ENCODE data around the gene ZNF215.
"Not testable (repeated sequence)": the region's sequence is repeated elsewhere in the genome, so short reads cannot be mapped to it uniquely, and the experiment has no call there.

The ZNF215 gene

DNA sequence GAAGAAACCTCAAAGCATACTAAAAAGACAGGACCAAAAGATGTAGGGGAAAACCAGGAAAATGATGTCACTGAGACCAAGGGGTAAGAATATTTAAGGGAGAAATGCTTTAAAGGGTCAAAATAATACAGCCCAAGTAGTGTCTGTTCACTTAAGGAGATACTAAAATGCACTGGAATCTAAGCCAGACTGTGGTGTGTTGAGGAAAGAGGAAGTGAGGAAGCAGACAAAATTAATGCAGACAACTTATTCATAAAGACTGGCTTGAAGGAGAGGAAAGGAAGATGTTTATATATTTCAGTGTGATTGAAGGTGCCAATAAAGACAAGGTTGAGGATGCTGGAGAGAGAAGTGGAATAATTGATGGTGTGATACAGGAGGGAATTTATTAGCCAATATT lies 15.7 kb downstream of the ZNF215 start:
- DNase-seq (ENCODE audit: low read depth), result no peak

DNA sequence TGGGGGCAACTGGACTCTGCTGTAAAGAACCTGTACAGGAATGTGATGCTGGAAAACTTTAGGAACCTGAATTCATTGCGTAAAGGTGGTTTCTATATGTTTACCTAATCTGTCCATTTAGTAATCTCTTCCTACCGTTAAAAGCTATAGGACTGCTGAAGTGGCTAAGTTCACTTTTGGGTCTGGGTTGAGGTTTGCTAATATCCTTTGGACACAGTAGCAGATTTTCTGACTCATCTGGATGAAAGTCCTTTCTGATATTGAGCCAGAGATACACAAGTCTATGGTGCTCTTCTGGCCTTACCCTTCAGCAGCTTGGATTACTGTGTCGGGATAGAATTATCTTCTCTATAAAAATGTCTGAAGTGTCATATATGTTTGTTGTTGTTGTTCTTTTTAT lies 16.9 kb downstream of the ZNF215 start:
- no peak for DNase-seq (ENCODE audit: low read depth)

DNA sequence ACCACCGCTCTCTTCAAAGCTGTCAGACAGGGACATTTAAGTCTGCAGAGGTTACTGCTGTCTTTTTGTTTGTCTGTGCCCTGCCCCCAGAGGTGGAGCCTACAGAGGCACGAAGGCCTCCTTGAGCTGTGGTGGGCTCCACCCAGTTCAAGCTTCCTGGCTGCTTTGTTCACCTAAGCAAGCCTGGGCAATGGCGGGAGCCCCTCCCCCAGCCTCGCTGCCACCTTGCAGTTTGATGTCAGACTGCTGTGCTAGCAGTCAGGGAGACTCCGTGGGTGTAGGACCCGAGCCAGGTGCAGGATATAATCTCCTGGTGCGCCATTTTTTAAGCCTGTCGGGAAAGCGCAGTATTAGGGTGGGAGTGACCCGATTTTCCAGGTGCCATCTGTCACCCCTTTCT lies 28.0 kb downstream of the ZNF215 start:
- not testable (repeated sequence) for DNase-seq (ENCODE audit: low read depth)

DNA sequence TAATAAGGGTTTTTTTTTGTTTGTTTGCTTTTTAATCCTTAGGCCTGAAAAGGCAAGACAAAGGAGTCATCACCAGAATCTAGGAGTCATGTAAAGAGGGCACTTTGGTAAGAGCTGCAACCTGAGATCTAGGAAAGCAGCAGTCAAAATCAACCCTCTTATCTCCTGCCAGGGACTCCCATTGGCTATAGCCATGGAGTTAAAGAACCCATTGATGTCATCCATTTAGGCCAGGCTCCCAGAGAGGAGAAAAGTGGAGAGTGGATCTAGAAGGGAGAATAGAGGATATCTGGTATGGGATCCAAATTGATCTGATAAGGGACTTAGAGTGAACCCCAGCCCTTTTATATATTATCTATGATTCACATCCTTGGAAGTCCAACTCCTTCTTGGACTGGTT lies 35.9 kb downstream of the ZNF215 start:
- no peak for DNase-seq (ENCODE audit: low read depth)

DNA sequence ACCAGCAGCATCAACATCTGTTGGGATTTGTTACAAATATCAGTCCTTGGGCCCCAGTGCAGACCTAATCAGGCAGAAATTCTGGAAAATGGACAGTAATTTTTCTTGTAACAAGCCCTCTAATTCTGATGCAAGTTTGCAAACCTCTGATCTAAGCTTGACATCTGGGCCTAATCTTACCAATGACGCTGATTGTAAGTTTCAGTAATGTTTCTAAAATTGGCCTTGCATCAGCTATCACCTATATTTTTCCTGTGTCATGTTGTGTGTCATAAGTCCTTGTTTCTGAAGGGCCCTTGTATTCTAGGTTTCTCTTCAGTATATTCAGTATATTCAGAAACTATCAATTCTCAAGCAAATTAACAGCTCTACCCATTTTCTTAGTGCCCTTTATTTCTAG lies 36.4 kb downstream of the ZNF215 start:
- no peak for DNase-seq (ENCODE audit: low read depth)

DNA sequence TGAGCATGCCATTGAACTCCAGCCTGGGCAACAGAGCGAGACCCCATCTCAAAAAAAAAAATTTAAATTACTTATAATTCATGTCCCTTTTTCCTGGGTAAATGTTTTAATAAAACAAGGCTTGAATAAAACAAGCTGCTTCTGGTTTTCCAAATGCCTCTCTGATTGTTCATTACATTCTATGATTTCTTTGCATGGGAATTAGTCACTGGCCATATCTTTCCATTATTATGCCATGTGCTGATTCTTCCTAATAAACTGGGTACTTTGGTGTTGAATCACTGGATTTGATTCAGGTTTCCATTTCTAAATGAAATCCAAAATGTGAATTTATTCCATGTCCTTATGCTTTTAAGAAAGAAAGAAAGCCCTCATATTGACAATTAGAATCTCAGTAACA lies 42.6 kb downstream of the ZNF215 start:
- no peak for DNase-seq (ENCODE audit: low read depth)

DNA sequence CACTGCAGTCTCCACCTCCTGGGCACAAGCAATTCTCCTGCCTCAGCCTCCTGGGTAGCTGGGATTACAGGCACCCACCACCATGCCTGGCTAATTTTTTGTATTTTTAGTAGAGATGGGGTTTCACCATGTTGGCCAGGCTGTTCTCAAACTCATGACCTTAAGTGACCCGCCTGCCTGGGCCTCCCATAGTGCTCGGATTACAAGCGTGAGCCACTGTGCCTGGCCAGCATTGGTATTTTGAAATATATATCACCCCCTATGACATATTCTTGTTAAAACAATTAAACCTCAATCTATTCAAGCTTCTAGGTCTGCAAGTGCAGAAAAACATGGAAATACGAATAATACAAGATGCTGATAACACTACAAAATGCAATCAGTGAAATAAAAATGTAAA lies 43.6 kb downstream of the ZNF215 start:
- not testable (repeated sequence) for DNase-seq (ENCODE audit: low read depth)

DNA sequence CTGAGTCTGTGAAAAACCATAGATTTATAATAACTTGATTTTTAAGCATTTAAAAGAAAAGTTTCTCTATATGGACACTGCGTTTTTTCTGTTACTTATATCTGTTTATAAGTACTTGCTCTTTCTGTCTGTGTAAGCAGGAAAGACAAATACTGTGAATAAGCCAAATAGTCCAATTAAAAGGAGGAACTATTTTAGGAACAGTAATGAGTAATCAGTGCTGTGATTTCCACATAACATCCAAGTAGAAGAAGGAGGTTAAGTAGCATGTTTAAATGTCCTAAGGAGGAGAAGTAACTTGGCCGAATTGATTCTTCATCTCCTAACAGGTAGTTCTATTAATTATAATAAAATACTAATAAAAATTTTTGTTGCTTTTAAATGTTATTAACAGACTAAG lies 53.1 kb downstream of the ZNF215 start:
- no peak for DNase-seq (ENCODE audit: low read depth)

DNA sequence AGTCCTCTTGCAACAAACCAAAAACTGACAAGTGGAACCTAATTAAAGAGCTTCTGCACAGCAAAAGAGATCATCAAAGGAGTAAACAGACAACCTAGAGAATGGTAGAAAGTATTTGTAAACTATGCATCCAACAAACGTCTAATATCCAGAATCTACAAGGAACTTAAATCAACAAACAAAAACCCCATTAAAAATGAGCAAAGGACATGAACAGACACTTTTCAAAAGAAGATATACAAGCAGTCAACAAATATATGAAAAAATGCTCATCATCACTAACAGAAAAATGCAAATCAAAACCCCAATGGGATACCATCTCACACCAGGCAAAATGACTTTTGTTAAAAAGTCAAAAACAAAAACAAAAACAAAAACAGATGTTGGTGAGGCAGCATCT lies 60.3 kb downstream of the ZNF215 start:
- DNase-seq (ENCODE audit: low read depth), result no peak

DNA sequence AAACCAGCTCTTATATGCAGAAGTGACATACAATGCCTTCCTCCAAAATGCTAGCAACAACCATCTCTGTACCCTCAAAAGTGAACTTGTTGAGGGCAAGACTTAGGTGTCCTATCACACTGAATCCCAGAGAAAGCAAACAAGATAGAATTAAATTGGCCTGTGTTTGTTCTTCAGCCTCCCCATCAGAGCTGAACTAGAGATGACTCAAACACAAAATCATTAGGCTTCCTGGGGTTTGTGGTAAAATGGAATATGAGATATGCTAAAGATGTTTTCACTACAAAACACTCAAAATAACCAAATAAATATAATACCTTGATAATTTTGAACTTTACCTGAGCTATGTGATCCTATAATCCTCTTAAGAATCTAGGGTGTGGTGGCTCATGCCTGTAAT lies 62.3 kb downstream of the ZNF215 start:
- DNase-seq (ENCODE audit: low read depth), result no peak

DNA sequence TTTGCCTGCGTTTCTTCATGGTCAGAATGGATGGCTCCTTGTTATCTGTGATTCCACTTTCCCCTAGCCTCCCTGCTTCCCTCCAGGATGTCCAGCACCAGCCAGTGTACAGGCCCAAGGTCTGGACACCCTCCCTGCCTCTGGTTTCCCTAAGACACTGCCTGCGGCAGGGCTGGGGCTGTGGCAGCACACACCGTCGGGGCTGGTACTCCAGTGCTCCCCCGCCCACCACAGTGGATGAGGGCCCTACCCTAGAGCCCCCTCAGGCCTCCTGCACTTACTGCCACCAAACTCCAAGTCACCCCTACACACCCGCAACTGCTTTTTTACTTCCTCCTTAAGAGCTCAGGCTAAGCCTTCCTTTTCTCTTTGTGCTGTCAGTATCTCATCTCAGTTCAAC lies 65.0 kb downstream of the ZNF215 start:
- DNase-seq (ENCODE audit: low read depth), result no peak

DNA sequence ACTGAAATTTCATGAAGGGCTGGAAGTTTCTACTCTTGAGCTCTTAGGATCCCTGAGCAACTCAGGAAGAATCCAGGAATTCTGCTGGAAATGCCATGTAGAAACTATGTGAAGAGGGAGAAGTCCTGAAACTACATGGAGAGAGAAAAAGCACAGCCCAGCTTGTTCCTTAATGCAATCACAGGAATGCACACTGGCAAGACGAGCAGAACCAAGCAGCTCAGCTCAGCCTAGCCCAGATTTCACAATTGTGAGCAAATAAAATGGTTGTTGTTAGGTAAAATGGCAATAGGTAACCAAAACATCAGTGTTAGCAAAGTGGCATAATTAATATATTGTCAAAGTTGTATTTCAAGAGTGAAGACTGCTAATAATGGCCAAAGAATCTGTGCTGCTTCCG lies 65.8 kb downstream of the ZNF215 start:
- no peak for DNase-seq (ENCODE audit: low read depth)

DNA sequence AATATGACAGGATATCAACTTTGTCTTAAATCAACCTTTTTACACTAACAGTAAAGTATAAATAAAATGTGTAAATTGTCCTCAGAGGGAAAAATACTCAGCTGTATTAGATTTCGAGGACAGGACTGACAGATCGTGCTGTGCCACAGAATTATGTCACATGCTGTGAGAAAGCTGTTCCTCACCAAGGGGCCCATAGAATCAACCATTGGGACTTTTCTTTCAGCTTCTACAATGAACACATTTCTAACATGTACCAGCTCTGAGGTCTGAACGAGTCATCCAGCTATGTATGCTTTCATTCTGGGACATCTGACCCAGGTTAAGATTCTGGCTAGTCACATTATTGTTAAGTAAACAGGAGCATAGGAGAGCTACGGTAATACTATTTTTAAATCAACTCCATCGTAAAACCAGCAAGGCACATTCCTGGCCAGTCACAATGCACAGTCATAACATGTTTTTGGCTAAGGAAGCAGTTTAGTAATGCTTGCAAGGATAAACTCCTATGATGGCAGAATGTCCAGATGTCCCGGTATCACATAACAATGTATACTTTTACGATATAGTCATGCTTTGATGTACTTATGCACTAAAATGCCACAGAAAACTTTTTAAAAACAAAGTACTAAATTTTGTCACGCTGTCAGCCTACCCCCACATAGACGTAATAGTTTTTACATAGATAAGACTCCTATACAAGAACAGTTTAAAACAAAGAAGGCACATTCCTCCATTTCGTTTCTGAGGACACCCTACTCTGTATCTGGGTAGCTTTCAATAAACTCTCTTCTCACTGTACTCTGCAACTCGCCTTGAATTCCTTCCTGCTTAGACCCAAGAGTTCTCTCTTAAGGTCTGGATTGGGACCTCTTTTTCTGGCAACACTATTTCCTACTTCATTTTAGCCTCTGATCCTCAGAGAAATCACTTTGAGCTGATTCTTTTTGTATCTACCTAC lies 66.5 kb downstream of the ZNF215 start:
- DNase-seq (ENCODE audit: low read depth), result no peak

DNA sequence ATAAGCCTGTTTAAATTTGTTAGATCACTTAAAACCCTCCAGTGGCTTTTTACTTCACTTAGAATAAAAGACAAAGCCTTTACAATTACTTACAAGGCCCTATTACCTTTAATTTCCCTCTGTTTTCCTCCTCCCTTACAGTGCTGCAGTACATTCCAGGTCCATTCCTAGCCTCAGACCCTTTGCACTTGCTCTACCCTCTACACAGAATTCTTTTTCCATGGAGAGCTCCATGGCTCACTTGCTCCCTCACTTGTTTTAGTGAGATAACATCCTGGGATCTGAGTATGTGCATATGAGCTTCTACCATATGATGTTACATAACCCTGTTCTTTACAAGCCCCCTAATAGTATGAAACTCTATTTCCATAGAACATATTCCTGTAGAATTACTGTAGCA lies 69.5 kb downstream of the ZNF215 start:
- no peak for DNase-seq (ENCODE audit: low read depth)

DNA sequence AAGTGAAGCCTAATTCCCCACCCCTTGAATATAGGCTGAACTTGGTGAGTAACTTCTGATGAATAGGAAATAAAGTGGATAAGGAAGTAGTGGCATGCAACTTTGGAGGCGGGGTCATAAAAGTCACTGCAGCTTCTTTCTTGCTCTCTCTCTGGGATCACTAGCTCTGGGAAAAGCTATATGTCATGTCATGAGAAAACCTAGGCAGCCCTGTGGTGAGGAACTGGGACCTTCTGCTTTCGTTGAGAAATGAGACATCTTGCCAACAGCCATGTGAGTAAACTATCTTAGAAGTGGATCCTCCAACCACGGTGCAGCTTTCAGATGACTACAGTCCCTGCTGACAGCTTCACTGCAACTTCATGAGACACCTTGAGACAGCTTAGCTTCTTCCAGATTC lies 78.3 kb downstream of the ZNF215 start:
- DNase-seq (ENCODE audit: low read depth), result no peak
